GM19397 (cell line): ENCODE data around the gene RNF227.
A peak's percentile ranks its signal among the peaks of the same experiment; 100 is the strongest.

Experiments
- ATAC-seq: cut with Tn5 transposase; IDR thresholded peaks from one replicate; pipeline ENCODE4 v1.9.1; 2021; ENCODE audit warnings: mild to moderate bottlenecking, moderate library complexity; ENCODE audit not compliant: unreplicated experiment

Gene RNF227

DNA sequence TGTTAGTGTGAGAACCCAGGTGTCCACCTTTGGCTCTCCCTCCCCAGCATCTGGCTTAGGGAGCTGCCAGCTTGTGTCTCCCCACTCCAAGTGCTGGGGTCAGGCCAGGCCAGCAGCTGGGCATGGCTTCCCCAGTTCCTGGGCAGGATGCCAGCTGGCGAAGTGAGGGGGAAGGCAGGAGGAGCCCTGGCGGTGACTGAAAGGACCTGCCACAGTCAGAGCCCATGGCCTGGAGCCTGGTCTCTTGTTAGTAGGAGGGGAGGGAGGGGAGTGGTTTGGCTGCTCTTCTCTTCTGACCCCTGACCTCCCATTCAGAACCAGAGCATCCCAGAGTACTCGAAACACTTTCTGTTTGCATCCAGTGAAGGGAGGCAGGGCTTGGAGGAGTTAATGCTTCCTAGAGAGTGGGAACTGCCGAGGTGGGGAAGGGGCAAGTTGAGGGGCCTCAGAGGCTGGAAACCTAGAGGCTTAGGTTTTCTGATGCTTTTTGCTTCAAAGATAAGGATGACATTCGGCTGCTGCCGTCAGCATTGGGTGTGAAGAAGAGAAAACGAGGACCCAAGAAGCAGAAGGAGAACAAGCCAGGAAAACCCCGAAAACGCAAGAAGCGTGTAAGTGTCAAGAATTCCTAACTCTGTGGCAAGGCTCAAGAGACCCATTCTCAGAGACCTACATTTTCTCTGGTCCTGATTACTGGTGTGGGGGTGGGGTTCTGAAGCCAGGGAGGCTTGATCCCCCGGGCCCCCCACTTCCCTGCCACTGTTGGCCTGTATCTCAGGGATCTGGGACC lies 26.7 kb downstream of the RNF227 start:
- no peak for ATAC-seq

DNA sequence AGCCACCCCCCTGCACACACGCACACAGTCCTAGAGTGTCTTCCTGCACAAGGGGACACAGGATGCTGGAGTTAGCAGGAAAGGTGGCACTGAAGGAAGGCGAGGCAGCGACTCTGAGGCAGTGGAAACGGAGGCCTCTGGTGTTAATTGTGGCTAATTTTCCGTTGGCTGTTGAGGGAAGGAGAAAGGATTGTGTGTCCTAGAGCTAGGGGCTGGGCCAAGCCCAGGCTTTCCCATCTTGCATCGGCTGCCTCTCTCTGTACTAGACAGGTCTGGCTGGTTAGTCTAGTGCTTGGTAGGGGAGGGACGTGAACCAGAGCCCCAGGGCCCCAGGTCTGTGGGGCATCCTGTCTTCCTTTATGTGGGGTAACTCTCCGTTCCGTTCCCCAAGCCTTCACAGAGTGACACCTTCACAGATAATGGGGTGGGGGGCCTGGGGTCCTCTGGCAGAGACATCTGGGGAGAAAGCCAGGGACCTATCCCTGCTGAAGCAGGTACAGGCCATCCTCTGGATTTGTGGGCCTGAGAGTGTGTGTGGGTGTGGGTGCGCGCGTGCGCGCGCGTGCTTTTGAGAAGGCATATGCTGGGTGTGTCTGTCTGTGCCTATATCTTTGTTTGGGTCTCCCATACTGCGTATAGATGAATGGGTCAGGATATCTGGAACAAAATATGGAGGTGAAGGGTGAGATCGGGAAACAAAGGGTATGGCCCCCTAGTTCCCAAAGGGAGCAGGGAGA lies 27.7 kb downstream of the RNF227 start, which contains the start of gene CHD3:
Gene CHD3 (plus strand): TSS at position 606 of the 737 bp plus-strand sequence. CDS start 212 bp downstream, outside the sequence.
- ATAC-seq, result no peak

DNA sequence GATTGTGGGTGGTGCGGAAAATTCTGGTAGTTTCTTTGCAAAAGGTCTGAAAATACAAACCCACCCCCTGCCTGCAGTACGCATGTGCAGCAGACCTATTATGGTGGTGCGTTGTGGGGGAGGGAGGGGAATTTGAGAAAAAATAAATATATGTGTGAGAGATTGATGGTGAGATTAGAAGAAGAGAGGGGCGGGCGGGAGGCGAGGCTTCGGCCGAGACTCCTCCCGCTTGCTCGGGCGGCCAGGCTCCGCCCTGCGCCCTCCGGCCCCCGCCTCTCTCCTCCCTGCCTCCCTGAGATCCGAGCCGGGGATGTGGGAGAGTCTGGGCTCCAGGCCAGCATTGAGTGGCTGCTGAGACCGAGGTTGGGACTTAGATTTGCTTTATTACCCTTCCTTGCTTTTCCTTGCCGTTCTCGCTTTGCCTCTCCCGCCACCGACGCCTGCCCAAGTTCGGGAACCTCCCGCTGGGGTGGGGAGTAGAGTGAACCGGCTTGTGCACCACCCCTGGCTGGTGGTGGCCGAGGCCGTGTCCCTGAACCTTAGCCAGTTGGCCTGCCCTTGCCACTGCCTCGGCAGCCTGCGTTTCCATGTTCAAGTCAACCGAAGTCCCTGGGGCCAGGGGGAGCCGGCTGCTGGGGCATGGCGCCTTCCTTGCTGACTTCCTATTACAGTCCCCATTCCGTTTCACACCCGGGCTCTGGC lies 28.5 kb downstream of the RNF227 start:
- ATAC-seq, result peak; percentile 45

DNA sequence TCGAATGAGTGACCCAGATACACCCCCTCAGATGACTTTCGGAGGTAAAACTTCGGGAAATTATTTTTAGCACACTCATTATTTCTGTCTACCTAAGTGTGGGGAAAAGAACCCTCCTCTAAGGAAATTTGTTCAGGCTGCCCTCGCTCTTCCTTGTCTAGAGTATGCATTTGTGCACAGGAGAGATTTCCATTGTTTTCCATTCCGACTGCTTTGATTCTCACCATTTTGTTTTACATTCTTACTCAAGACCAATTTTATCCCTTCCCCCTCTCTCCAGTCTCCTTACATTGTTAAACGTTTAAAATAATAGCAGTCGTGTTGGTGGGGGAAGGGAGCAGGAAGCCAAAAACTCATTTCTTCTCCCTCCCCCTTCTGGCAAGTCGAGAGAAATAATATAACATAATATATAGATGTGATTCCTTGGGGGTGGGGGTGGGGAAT lies 29.0 kb downstream of the RNF227 start:
- no peak for ATAC-seq

DNA sequence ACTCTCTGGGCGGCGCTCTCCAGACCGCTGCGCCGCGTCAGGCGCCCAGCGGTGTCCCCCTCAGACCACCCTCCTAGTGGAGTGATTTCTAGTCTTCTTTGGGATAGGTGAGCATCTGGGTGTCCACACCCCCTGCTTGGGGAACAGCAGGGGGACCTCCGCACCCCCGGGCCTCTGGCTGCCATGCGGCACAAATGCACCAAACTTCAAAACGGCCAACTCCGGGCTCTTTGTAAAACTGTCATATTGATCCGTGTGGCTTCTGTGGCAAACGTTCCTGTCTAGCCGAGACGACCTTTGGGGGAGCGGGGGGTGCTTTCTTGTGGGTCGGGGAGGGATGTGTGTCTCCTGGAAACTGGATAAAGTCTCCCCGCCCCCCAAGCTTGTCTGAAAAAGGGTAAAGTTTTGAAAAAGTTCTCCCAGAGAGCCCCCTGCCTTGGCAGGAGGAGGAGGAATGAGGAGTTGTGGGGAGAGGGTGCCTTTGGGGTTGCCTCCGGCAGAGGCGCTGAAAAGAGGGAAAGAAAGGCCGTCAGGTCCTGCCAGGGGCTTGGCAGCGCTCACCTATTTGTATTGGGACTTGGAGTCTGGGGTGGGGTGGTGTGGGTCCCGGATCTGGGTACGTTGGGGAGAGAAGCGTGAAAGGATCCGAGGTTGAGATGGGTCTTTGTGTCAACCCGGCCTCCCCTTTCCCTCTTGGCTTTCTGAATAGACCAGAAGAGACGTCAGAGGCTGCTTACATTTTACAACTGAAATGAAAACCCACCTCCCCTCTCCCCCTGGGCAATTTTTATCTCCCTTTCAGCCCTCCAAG lies 29.7 kb downstream of the RNF227 start:
- ATAC-seq, result no peak

DNA sequence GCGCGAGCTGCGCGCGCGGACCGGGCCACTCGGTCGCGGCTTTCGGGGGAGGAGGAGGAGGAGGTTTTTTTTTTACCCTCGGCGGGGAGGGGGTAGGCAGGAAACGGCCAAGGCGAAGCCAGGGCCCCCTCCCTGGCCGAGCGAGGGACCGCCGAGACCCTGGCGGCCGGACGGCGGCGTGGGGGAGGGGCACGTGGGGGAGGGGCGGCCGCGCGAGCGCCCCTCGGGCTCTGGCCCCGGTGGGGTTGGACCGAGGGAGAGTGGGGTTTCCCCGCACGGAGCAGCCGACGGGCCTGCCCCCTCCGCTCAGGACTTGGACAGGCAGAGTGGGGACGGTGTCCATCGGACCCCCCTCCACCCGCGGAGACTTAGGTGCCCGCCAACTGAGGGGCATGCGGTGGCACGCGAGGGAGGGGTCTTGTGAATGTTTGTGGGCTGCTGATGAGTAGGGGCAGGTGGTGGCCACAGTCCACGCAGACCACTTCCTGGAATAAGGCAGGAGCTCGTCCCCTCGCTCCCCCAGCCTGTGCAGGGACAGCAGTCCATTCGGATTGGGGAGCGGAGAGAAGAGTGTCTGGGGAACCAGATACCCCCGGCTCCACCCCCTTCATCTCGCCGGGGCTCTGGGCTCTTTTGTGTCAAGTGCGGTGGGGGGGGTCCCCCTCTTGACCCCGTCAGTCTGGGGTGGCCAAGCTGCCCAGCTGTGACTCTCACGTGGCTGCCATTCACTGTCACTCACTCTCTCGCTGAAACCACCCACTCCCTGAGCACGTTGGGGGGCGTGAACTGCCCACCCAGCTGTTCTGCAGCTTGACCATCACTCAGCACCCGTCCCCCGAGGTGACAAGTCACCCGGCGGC lies 30.5 kb downstream of the RNF227 start:
- ATAC-seq, result peak; percentile 31

DNA sequence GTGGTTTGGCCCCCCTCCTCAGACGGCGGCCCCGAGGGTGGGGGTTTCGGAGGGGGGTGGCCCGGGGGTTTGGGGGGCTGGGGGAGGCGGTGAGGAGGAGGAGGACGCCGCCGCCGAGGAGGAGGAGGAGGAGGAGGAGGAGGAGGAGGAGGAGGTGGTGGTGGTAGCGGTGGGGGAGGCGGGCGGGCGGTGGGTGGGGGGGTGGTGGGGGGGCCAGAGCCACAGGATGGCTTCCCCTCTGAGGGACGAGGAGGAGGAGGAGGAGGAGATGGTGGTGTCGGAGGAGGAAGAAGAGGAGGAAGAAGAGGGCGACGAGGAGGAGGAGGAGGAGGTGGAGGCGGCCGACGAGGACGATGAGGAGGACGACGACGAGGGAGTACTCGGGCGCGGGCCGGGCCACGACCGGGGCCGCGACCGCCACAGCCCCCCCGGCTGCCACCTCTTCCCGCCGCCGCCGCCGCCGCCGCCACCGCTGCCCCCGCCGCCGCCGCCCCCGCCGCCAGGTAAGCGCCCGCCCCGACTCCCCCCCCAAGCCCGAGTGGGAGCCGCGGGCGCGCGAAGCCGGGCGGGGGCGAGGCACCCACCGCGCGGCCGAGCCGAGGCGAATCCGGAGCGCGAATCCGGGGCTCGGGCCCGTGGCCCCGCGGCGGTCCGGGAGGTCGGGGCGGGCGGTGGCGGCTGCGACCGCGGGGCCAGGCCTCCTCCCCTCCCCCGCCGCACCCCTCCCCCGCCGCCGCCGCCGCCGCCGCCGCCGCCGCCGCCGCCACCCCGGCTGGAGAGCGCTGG lies 31.3 kb downstream of the RNF227 start:
- ATAC-seq, result peak; percentile 6

DNA sequence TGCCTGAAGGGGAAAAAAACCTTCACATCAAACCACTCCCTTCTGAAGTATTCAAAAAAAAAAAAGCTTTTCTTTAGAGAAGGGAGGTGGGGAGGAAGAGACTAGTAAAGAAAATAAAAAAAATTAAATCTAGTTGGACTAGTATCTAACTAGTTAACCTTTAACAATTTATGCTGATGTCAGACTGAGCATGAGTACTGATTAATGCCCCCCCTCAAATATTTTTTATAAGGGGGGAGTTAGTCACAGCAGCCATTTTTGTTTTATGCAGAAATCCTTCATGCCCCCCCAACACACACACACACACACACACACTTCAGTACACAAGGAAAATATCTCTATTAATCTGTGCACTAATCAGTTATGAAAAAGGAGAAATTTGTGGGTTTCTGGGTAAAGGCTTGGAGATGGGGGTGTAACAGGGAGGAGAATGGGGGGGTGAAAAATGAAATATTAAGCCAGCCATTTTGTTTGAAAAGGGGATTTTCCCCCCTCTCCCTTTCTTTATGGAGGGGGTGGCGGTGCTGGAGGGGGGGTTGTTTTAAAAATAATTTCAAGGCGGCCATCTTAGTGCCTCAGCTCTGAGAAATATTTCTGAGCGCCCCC lies 32.2 kb downstream of the RNF227 start:
- no peak for ATAC-seq

DNA sequence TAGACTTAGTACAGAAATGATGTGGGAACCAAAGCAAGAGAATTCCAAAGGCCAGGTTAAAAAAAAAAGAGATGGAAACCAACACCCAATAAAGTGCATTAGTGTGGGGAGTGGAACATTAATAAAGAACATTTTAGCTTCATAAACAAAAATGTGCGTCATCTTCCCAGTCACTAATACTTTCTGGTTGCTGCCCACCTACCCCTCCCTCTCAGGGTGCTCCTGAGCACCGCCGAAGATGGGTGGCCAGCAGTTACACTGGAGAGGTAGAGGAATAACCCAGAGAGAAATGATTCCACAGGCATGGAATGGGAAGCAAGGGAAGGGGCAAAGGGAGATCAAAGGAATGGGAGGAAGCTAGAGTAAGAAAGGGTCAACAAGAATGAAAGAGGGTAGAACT lies 33.5 kb downstream of the RNF227 start:
- no peak for ATAC-seq

DNA sequence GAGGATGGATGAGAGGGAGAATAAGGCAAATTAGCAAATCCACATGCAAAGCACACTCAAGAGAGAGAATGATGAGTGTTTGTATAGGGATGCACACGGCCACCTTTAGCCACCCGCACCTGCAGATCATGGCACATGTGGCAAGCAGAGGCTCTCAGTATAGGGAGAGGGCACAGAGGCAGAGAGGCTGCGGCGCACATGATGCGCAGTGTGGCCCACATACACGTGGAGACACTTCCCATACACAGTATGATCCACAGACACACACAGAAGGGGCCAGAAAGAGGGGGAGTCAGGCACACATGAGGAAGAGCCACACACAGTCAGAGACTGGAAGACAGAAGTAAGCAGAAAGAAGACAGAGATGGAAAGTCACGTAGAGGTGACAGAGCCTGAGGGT lies 34.0 kb downstream of the RNF227 start:
- no peak for ATAC-seq

DNA sequence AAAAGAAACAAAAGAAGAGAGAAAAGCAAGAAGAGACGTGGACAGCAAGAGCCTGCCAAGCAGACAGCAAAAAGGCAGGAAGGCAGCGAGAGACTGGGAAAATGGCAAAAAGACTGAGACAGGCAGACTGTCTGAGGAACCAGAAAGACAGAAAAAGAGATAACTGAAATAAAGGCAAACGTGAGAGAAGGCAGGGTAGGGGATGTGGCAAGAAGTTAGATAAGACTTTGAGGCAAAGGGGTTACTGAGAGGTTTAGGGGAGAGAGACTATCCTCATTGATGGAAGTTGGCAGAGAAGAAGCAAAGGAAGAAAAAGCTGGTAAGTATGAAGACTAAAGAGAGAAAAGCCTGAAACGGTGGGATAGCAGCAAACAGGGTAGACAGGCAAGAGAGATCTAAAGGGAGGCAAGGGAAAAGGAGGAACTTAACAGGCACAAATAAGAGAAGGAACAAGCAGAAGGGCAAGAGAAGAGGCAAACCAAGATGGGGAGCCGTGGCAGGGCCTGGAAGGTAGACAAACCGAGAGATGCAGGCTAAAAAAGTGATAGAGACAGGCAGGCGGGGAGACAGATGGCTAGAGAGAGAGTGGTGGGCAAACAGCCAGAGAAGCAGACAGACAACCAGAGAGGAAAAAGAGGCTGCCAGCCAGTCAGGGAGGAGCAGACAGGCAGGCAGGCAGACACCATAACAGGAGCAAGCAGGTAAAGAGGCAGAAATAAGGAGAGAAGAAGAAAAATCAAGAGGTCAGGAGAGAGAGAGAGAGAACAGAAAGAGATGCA lies 34.6 kb downstream of the RNF227 start:
- no peak for ATAC-seq

DNA sequence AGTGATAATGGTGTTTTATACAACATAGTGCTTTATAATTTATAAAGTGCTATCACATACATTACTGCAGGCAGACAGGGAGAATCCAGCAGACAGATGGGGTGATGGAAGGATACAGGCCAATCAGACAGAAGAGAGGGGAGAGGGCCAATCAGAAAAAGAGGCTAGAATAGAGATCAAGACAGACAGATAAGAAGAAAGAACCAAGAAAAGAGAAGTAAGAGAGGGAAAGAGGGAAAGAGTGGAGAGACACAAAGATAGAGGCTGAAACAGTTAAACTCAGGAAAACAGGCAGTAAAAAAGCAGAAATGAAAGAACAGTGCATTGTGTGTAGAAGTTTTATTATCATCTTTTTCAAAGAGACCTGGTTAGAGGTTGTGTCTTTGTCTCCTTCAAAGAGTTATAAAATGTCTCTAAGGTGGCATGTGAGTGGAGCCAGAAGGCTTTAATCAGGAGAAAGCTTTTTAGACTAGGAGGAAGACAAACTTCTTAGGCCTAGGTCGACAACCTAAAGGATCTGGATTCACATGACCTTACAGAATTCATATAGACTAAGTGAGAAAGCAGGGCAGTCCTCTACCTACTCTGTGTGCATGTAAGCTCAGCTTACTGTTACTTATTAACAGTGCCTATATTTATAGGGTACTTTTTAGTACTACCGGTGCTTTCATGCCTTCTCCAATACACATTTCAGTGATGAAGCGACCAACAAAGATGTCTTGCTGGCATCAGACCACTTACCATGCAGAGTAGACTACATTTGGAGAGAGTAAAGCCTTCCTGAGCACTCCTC lies 35.8 kb downstream of the RNF227 start:
- no peak for ATAC-seq

DNA sequence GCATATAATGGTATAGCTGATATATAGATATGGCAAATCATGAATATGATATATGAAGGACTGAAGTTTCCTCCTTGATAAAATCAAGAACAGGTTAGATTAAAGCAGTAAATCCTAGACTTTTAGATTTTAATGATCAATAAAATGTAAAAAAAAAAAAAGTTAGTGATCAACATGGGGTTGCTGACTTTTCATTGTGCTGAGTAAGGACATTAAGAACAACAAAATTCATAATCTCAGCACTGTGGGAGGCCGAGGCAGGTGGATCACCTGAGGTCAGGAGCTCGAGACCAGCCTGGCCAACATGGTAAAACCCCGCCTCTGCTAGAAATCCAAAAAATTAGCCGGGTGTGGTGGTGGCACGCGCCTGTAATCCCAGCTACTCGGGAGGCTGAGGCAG lies 37.9 kb downstream of the RNF227 start:
- no peak for ATAC-seq

DNA sequence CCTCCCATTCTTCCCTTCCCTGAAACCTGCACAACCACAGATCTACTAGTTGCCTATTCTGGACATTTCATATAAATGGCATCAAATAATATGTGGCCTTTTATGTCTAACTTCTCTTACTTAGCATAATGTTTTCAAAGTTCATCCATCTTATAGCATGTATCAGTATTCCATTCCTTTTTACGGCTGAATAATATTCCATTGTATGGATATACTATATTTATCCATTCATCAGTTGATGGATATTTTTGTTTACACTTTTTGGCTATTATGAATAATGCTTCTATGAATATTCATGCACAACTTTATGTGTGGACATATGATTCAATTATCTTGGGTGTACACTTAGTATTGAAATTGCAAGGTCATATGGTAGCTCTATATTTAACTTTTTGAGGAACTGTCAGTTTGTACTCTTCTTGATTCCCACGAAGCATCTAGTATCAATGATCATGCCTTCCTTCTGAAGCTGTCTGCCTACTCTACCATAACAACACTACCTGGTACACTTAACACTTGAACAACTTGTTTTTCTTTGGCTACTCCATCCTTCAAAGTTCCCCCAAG lies 40.2 kb downstream of the RNF227 start:
- no peak for ATAC-seq

DNA sequence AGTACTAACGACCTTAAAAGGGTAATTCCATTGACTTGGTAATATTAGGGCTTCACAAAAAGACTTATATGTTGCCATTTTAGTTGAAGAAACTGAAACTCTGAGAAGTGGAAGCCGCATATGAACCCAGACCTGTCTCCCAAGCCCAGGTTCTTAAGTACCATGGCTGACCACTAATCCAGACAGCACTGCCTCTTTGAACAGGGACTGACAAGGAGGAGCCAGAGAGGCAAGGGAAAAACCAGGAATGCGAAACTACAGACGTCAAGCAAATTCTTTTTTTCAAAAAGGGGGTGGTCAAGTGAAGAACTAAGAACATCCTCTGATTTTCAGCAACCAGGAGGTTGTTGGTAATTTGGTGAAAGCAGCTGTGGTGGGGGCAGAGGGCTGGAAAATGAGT lies 43.0 kb downstream of the RNF227 start:
- no peak for ATAC-seq

DNA sequence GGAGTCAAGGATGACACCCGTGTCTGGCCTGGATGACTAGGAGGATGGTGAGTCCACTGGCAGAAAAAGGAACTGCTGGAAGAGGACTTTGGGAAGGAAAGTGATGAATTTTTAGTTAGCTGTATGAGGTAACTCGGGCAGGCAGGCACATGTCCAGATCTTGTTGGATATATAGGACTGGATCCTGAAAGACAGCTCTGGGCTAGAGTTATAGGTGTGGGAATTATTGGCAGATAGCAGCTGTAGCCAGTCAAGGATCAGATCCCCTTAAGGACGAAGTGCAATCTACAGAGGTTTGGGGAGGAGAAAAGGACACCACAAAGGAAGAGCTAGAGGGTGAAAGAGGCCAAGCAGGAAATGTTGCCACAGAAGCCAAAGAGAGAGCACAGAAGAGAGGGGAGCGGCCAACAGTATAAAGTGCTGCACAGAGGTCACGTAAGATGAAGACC lies 48.2 kb downstream of the RNF227 start:
- no peak for ATAC-seq
